ENCODE results near the gene ALX3. TPM values are rescaled to one million over a fixed set of nuclear protein-coding genes. Genes with fewer than 3 reads are reported as not detected.

ALX3 gene
- total RNA-seq, 2 experiments from 2014 or later = not detected

GRCh38 chr1:110068646-110069403, 1.6 kb downstream of the ALX3 start:
- Histone ChIP-seq H3K4me2 (ENCODE audit: low read length) (no peak overlapping the region), H3K4me1 (ENCODE audit: insufficient read depth, low read length, poor library complexity, severe bottlenecking) (no peaks in the 10 kb centered on the region), H4K20me1 (ENCODE audit: insufficient read depth, low read length) (no peaks in the 10 kb centered on the region), H3K9me3 (ENCODE audit: low read length) (no peaks in the 10 kb centered on the region), H2AFZ (ENCODE audit: low read length) (no peak overlapping the region), H3K4me3 (ENCODE audit: low read depth, low read length, poor library complexity, severe bottlenecking) (no peak overlapping the region), H3K79me2 (ENCODE audit: insufficient read depth, low read depth, low read length) (no peaks in the 10 kb centered on the region), H3K9me2 (ENCODE audit: insufficient read depth, low read length) (no peaks in the 10 kb centered on the region), H3K36me3 (ENCODE audit: insufficient read depth, low read length) (no peaks in the 10 kb centered on the region), H3K27ac (ENCODE audit: low read depth, low read length, poor library complexity, severe bottlenecking) (no peak overlapping the region)
- ChIA-PET CTCF (ENCODE audit: unreplicated experiment) (no interaction called here), POLR2A (no interaction called here)
- DNase-seq (ENCODE audit: low spot score) = no peak
- TF ChIP-seq EZH2phosphoT487 (IDR thresholded peaks at IDR 0.05; ENCODE audit: borderline replicate concordance, low read depth, low read length) (no peak), CTCF (conservative IDR thresholded peaks at IDR 0.05; ENCODE audit: low read length) (no peak)
- intact Hi-C loops (cut with micrococcal nuclease; ENCODE audit: unreplicated experiment) = no loop called here
- BruUV-seq (replicated peaks) = no TSS peak

- POLR2A ChIA-PET = interaction anchor here (0.6 kb wide), 1 partner anchor 344 kb away, joined by 3 read pairs; no protein-coding TSS in a partner anchor
- CTCF ChIA-PET (ENCODE audit: unreplicated experiment) = no interaction called here
- no peak overlapping the region for H3K4me2 ChIP-seq (ENCODE audit: low read length)
- DNase-seq (ENCODE audit: low spot score) = no peak
- no peaks in the 10 kb centered on the region for H4K20me1 ChIP-seq (ENCODE audit: insufficient read depth, low read length)
- H3K4me3 ChIP-seq (ENCODE audit: low read depth, low read length, poor library complexity, severe bottlenecking) = no peak overlapping the region
- no peak for TF ChIP-seq EZH2phosphoT487 (IDR thresholded peaks at IDR 0.05; ENCODE audit: borderline replicate concordance, low read depth, low read length)
- no peak for TF ChIP-seq CTCF (conservative IDR thresholded peaks at IDR 0.05; ENCODE audit: low read length)
- H3K4me1 ChIP-seq (ENCODE audit: insufficient read depth, low read length, poor library complexity, severe bottlenecking) = no peaks in the 10 kb centered on the region
- intact Hi-C loops (cut with micrococcal nuclease; ENCODE audit: unreplicated experiment) = no loop called here
- no peaks in the 10 kb centered on the region for H3K79me2 ChIP-seq (ENCODE audit: insufficient read depth, low read depth, low read length)
- no peak overlapping the region for H2AFZ ChIP-seq (ENCODE audit: low read length)
- H3K36me3 ChIP-seq (ENCODE audit: insufficient read depth, low read length) = no peaks in the 10 kb centered on the region
- no TSS peak for BruUV-seq (replicated peaks)
- H3K9me2 ChIP-seq (ENCODE audit: insufficient read depth, low read length) = no peaks in the 10 kb centered on the region
- H3K27ac ChIP-seq (ENCODE audit: low read depth, low read length, poor library complexity, severe bottlenecking) = no peak overlapping the region
- H3K9me3 ChIP-seq (ENCODE audit: low read length) = no peaks in the 10 kb centered on the region
Measured at GRCh38 chr1:110067893-110068645, 2.4 kb downstream of the ALX3 start.

- no peak for TF ChIP-seq CTCF (conservative IDR thresholded peaks at IDR 0.05; ENCODE audit: low read length)
- no peak for TF ChIP-seq EZH2phosphoT487 (IDR thresholded peaks at IDR 0.05; ENCODE audit: borderline replicate concordance, low read depth, low read length)
- no peaks in the 10 kb centered on the region for H4K20me1 ChIP-seq (ENCODE audit: insufficient read depth, low read length)
- no peak overlapping the region for H3K4me2 ChIP-seq (ENCODE audit: low read length)
- no peak for DNase-seq (ENCODE audit: low spot score)
- CTCF ChIA-PET (ENCODE audit: unreplicated experiment) = no interaction called here
- no peak overlapping the region for H3K27ac ChIP-seq (ENCODE audit: low read depth, low read length, poor library complexity, severe bottlenecking)
- no peak overlapping the region for H2AFZ ChIP-seq (ENCODE audit: low read length)
- no peak overlapping the region for H3K4me3 ChIP-seq (ENCODE audit: low read depth, low read length, poor library complexity, severe bottlenecking)
- no peaks in the 10 kb centered on the region for H3K9me2 ChIP-seq (ENCODE audit: insufficient read depth, low read length)
- no peaks in the 10 kb centered on the region for H3K9me3 ChIP-seq (ENCODE audit: low read length)
- intact Hi-C loops (cut with micrococcal nuclease; ENCODE audit: unreplicated experiment) = no loop called here
- H3K79me2 ChIP-seq (ENCODE audit: insufficient read depth, low read depth, low read length) = no peaks in the 10 kb centered on the region
- POLR2A ChIA-PET = interaction anchor here (0.6 kb wide), 1 partner anchor 344 kb away, joined by 3 read pairs; no protein-coding TSS in a partner anchor
- H3K36me3 ChIP-seq (ENCODE audit: insufficient read depth, low read length) = no peaks in the 10 kb centered on the region
- no TSS peak for BruUV-seq (replicated peaks)
- H3K4me1 ChIP-seq (ENCODE audit: insufficient read depth, low read length, poor library complexity, severe bottlenecking) = no peaks in the 10 kb centered on the region
Measured at GRCh38 chr1:110067479-110067892, 3.0 kb downstream of the ALX3 start.

Measured in OCI-LY7 (cell line).